Measurements from ENCODE around the gene HES5.
A peak's percentile ranks its signal among the peaks of the same experiment; 100 is the strongest.

DNA sequence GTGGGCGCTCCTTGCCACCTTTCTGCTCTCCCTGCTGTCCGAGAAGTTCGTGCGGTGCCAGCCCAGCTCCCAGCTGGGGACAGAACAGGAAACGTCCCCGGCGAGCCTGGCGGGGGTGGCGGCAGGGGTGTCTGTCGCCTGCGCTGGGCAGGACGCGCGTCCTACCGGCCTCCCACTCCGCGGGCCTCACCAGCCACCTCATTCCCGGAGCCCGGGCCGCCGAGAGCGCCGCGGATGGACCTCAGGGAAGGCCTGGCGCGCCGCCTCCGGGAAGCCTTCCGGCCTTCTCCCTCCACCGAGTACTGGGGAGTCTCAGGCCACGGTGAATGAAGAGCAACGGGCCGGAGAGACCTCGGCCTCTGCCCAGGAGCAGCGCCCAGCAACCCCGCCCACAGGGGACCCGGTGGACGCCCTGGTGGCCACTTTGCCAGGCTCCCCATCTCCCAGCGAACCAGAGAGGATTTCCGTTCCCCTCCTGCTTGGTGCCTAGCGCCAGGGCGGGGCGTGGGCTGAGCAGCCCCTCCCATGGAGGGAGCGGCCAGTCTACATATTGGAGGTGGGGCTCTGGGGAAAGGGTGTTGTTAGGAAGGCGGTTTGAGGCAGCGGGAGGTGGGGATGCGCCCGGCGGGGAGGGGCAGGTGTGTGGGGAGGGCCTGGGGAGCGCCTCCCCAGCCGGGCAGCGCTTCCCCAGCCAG, 16.6 kb upstream of the HES5 start:
- TF ChIP-seq EZH2 (conservative IDR thresholded peaks at IDR 0.05; ENCODE audit: low read depth, low read length) (no peak), TARDBP (CRISPR knock-in tag; IDR thresholded peaks at IDR 0.05) (no peak; the same call in 1 of the 2 replicates), U2AF1 (optimal IDR thresholded peaks at IDR 0.05; ENCODE audit: low read depth, low read length) (no peak), PHF8 (CRISPR knock-in tag; IDR thresholded peaks at IDR 0.05) (peak; percentile 39), KMT2B (CRISPR knock-in tag; IDR thresholded peaks at IDR 0.05) (no peak)

Measured in HepG2 (cell line).